GM23338 (cell line): ENCODE measurements around the gene CCDC3.

ENCODE experiments used
- CREB1 ChIP-seq: fragments of 250-450 bp; sonication (Bioruptor Pico); IDR thresholded peaks from 2 replicates; pipeline ENCODE4 v1.5.0; 2020; ENCODE audit warnings: low read depth, mild to moderate bottlenecking, moderate library complexity
- EZH2 ChIP-seq: fragments of 200-600 bp; sonication (generic); IDR thresholded peaks from one replicate; pipeline ENCODE4 v1.8.0; 2017; ENCODE audit warnings: antibody characterized with exemption, mild to moderate bottlenecking, low read depth; ENCODE audit not compliant: unreplicated experiment
- EZH2phosphoT487 ChIP-seq: fragments of 200-600 bp; sonication (generic); IDR thresholded peaks from one replicate; pipeline ENCODE4 v1.8.1; 2018; ENCODE audit warnings: antibody characterized with exemption; ENCODE audit not compliant: unreplicated experiment
- JUNB ChIP-seq: IDR thresholded peaks from one replicate; pipeline ENCODE4 v1.6.1; 2016; ENCODE audit warnings: antibody characterized with exemption; ENCODE audit not compliant: unreplicated experiment
- POLR2AphosphoS5 ChIP-seq: IDR thresholded peaks from 2 replicates; pipeline ENCODE4 v1.6.1; 2016; ENCODE audit warnings: antibody characterized with exemption, low read depth
- STAT1 ChIP-seq: IDR thresholded peaks from one replicate; pipeline ENCODE4 v1.6.1; 2016; ENCODE audit warnings: antibody characterized with exemption; ENCODE audit not compliant: unreplicated experiment
- ZNF114 ChIP-seq: fragments of 250-450 bp; sonication (Bioruptor Pico); IDR thresholded peaks from 2 replicates; pipeline ENCODE4 v1.5.0; 2020; ENCODE audit warnings: mild to moderate bottlenecking, moderate library complexity
- TF ChIP-seq, protein P1 (sequence below), 2 experiments: fragments of 200-600 bp in 1 of 2; sonication (generic) in 1 of 2; conservative IDR thresholded peaks; 2 replicates each; pipeline versions ENCODE4 v1.5.1 to v1.6.1; 2016 to 2017; ENCODE audit warnings: antibody characterized with exemption in 2 of 2, low read depth in 2 of 2, mild to moderate bottlenecking in 2 of 2, moderate library complexity in 1 of 2
- TF ChIP-seq, protein P2 (sequence below): IDR thresholded peaks from one replicate; pipeline ENCODE4 v1.6.1; 2018; ENCODE audit warnings: antibody characterized with exemption; ENCODE audit not compliant: unreplicated experiment
- TF ChIP-seq, protein P3 (sequence below): fragments of 250-450 bp; sonication (Bioruptor Pico); IDR thresholded peaks from 2 replicates; pipeline ENCODE4 v1.5.0; 2020; ENCODE audit warnings: mild to moderate bottlenecking, moderate library complexity
- TF ChIP-seq, protein P4 (sequence below): IDR thresholded peaks from 2 replicates; pipeline ENCODE4 v1.6.1; 2016; ENCODE audit warnings: antibody characterized with exemption

DNA sequence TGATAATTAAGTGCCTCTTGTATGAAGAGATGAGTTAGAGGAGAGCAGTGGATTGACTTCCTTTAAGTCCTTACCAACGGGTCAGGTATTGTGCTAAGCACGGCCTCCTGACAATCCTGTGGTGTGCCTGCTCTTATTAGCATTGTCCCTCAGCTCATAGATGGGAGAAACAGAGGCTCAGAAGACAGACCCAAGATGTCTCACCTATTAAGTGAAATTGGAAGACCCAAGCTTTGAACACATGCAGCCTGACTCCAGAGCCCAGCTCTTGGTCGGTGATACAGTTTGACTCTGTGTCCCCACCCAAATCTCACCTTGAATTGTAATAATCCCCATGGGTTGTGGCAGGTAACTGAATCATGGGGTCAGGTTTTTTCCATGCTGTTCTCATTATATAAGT lies 53.8 kb downstream of the CCDC3 start:
- TF ChIP-seq EZH2: no peak
- TF ChIP-seq, protein P1, sequence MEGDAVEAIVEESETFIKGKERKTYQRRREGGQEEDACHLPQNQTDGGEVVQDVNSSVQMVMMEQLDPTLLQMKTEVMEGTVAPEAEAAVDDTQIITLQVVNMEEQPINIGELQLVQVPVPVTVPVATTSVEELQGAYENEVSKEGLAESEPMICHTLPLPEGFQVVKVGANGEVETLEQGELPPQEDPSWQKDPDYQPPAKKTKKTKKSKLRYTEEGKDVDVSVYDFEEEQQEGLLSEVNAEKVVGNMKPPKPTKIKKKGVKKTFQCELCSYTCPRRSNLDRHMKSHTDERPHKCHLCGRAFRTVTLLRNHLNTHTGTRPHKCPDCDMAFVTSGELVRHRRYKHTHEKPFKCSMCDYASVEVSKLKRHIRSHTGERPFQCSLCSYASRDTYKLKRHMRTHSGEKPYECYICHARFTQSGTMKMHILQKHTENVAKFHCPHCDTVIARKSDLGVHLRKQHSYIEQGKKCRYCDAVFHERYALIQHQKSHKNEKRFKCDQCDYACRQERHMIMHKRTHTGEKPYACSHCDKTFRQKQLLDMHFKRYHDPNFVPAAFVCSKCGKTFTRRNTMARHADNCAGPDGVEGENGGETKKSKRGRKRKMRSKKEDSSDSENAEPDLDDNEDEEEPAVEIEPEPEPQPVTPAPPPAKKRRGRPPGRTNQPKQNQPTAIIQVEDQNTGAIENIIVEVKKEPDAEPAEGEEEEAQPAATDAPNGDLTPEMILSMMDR (conservative IDR thresholded peaks at IDR 0.05; ENCODE audit: low read depth in 2 of 2): no peak
- TF ChIP-seq, protein P2, sequence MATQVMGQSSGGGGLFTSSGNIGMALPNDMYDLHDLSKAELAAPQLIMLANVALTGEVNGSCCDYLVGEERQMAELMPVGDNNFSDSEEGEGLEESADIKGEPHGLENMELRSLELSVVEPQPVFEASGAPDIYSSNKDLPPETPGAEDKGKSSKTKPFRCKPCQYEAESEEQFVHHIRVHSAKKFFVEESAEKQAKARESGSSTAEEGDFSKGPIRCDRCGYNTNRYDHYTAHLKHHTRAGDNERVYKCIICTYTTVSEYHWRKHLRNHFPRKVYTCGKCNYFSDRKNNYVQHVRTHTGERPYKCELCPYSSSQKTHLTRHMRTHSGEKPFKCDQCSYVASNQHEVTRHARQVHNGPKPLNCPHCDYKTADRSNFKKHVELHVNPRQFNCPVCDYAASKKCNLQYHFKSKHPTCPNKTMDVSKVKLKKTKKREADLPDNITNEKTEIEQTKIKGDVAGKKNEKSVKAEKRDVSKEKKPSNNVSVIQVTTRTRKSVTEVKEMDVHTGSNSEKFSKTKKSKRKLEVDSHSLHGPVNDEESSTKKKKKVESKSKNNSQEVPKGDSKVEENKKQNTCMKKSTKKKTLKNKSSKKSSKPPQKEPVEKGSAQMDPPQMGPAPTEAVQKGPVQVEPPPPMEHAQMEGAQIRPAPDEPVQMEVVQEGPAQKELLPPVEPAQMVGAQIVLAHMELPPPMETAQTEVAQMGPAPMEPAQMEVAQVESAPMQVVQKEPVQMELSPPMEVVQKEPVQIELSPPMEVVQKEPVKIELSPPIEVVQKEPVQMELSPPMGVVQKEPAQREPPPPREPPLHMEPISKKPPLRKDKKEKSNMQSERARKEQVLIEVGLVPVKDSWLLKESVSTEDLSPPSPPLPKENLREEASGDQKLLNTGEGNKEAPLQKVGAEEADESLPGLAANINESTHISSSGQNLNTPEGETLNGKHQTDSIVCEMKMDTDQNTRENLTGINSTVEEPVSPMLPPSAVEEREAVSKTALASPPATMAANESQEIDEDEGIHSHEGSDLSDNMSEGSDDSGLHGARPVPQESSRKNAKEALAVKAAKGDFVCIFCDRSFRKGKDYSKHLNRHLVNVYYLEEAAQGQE: no peak
- TF ChIP-seq JUNB: no peak
- no peak for TF ChIP-seq EZH2phosphoT487
- TF ChIP-seq CREB1: no peak
- no peak for TF ChIP-seq POLR2AphosphoS5
- no peak for TF ChIP-seq ZNF114 (CRISPR knock-in tag)
- TF ChIP-seq STAT1: no peak
- TF ChIP-seq, protein P3, sequence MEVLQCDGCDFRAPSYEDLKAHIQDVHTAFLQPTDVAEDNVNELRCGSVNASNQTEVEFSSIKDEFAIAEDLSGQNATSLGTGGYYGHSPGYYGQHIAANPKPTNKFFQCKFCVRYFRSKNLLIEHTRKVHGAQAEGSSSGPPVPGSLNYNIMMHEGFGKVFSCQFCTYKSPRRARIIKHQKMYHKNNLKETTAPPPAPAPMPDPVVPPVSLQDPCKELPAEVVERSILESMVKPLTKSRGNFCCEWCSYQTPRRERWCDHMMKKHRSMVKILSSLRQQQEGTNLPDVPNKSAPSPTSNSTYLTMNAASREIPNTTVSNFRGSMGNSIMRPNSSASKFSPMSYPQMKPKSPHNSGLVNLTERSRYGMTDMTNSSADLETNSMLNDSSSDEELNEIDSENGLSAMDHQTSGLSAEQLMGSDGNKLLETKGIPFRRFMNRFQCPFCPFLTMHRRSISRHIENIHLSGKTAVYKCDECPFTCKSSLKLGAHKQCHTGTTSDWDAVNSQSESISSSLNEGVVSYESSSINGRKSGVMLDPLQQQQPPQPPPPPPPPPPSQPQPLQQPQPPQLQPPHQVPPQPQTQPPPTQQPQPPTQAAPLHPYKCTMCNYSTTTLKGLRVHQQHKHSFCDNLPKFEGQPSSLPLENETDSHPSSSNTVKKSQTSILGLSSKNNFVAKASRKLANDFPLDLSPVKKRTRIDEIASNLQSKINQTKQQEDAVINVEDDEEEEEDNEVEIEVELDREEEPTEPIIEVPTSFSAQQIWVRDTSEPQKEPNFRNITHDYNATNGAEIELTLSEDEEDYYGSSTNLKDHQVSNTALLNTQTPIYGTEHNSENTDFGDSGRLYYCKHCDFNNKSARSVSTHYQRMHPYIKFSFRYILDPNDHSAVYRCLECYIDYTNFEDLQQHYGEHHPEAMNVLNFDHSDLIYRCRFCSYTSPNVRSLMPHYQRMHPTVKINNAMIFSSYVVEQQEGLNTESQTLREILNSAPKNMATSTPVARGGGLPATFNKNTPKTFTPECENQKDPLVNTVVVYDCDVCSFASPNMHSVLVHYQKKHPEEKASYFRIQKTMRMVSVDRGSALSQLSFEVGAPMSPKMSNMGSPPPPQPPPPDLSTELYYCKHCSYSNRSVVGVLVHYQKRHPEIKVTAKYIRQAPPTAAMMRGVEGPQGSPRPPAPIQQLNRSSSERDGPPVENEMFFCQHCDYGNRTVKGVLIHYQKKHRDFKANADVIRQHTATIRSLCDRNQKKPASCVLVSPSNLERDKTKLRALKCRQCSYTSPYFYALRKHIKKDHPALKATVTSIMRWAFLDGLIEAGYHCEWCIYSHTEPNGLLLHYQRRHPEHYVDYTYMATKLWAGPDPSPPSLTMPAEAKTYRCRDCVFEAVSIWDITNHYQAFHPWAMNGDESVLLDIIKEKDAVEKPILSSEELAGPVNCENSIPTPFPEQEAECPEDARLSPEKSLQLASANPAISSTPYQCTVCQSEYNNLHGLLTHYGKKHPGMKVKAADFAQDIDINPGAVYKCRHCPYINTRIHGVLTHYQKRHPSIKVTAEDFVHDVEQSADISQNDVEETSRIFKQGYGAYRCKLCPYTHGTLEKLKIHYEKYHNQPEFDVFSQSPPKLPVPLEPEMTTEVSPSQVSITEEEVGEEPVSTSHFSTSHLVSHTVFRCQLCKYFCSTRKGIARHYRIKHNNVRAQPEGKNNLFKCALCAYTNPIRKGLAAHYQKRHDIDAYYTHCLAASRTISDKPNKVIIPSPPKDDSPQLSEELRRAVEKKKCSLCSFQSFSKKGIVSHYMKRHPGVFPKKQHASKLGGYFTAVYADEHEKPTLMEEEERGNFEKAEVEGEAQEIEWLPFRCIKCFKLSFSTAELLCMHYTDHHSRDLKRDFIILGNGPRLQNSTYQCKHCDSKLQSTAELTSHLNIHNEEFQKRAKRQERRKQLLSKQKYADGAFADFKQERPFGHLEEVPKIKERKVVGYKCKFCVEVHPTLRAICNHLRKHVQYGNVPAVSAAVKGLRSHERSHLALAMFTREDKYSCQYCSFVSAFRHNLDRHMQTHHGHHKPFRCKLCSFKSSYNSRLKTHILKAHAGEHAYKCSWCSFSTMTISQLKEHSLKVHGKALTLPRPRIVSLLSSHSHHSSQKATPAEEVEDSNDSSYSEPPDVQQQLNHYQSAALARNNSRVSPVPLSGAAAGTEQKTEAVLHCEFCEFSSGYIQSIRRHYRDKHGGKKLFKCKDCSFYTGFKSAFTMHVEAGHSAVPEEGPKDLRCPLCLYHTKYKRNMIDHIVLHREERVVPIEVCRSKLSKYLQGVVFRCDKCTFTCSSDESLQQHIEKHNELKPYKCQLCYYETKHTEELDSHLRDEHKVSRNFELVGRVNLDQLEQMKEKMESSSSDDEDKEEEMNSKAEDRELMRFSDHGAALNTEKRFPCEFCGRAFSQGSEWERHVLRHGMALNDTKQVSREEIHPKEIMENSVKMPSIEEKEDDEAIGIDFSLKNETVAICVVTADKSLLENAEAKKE: no peak
- TF ChIP-seq, protein P4, sequence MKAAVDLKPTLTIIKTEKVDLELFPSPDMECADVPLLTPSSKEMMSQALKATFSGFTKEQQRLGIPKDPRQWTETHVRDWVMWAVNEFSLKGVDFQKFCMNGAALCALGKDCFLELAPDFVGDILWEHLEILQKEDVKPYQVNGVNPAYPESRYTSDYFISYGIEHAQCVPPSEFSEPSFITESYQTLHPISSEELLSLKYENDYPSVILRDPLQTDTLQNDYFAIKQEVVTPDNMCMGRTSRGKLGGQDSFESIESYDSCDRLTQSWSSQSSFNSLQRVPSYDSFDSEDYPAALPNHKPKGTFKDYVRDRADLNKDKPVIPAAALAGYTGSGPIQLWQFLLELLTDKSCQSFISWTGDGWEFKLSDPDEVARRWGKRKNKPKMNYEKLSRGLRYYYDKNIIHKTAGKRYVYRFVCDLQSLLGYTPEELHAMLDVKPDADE: no peak
